ENCODE measurements around the gene ANKZF1. TPM values are rescaled to one million over a fixed set of nuclear protein-coding genes. Genes with fewer than 3 reads are reported as not detected.

ANKZF1 gene
- total RNA-seq, 2 experiments from 2014 or later, result 121 to 122 TPM

DNA sequence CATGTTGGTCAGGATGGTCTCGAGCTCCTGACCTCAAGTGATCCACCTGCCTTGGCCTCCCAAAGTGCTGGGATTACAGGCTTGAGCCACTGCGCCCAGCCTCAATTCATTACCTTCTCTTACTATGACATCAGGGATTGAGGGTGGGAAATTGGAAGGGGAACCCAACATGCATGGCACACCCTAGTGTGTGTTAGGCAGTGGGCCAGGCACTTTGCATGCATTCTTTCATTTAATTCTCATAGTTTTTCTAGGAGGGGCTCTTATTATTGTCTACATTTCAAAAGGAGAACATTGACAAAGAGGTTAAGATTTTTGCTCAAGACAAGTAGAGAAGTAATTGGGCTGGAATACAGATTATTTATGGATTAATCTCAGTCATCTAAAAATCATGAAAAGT lies 38.7 kb downstream of the ANKZF1 start:
- peaks cover 7% of the 10 kb centered on the region for H3K27me3 Mint-ChIP-seq
- H3K4me3 Mint-ChIP-seq, result no peak overlapping the region
- no peak overlapping the region for H3K27ac Mint-ChIP-seq
- CTCF ChIA-PET, result interaction anchor here (1.3 kb wide), 1 partner anchor 27 kb away, joined by 3 read pairs; no protein-coding TSS in a partner anchor
- H3K9me3 Mint-ChIP-seq, result no peaks in the 10 kb centered on the region
- H3K4me1 Mint-ChIP-seq, result no peaks in the 10 kb centered on the region
- DNase-seq, result no peak
- POLR2A ChIA-PET, result interaction anchor here (0.7 kb wide), 1 partner anchor 11 kb away, joined by 3 read pairs; the partner anchor contains the start of gene DNAJB2
- H3K36me3 Mint-ChIP-seq (ENCODE audit: low read depth), result no peaks in the 10 kb centered on the region

- H3K4me1 Mint-ChIP-seq, result no peaks in the 10 kb centered on the region
- ChIA-PET POLR2A (interaction anchor here (3.2 kb wide), 1 partner anchor 15 kb away, joined by 13 read pairs; the partner anchor contains the start of genes TUBA4A and TUBA4B), CTCF (interaction anchor here (1.1 kb wide), 1 partner anchor 9 kb away, joined by 3 read pairs; the partner anchor contains the start of gene DNAJB2)
- DNase-seq, result no peak
- H3K4me3 Mint-ChIP-seq, result no peak overlapping the region
- no peaks in the 10 kb centered on the region for H3K9me3 Mint-ChIP-seq
- H3K27ac Mint-ChIP-seq, result no peak overlapping the region
- H3K27me3 Mint-ChIP-seq, result peaks cover 12% of the 10 kb centered on the region
- H3K36me3 Mint-ChIP-seq (ENCODE audit: low read depth), result no peaks in the 10 kb centered on the region
These were observed 39.9 kb downstream of the ANKZF1 start for GRCh38 chr2:219269362-219270054.

DNA sequence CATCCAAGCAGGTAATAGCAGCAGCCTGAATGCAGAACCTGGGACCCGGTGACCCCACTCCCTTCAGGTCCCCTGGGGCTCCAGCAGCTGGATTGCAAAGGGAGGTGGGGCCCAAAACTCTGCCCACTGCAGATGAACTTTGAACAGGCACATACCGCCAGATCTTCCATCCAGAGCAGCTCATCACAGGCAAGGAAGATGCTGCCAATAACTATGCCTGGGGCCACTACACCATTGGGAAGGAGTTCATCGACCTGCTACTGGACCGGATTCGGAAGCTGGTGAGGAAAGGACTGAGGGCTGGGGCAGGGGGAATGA lies 40.4 kb downstream of the ANKZF1 start:
- Mint-ChIP-seq H3K36me3 (ENCODE audit: low read depth) (no peaks in the 10 kb centered on the region), H3K27me3 (peaks cover 14% of the 10 kb centered on the region), H3K27ac (no peak overlapping the region), H3K4me3 (no peak overlapping the region), H3K4me1 (no peaks in the 10 kb centered on the region), H3K9me3 (no peaks in the 10 kb centered on the region)
- ChIA-PET POLR2A (interaction anchor here (3.2 kb wide), 1 partner anchor 16 kb away, joined by 13 read pairs; the partner anchor contains the start of genes TUBA4A and TUBA4B), CTCF (interaction anchor here (1.1 to 1.5 kb wide), 2 partner anchors 9 to 25 kb away, joined by 3 to 4 read pairs; partner anchors contain the start of gene DNAJB2)
- DNase-seq, result no peak

DNA sequence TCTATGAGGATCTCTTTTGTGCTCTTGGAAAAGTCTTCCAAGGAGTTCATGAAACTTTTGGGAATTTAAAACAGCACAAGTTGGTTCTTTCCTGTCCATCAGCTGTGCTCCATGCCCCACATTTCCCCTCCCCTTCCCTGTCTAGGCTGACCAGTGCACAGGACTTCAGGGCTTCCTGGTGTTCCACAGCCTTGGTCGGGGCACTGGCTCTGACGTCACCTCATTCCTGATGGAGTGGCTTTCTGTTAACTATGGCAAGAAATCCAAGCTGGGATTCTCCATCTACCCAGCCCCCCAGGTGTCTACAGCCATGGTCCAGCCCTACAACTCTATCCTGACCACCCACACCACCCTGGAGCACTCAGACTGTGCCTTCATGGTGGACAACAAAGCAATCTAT lies 41.4 kb downstream of the ANKZF1 start:
- ChIA-PET POLR2A (interaction anchor here (3.2 kb wide), 1 partner anchor 17 kb away, joined by 13 read pairs; the partner anchor contains the start of genes TUBA4A and TUBA4B), CTCF (interaction anchor here (1.5 kb wide), 1 partner anchor 24 kb away, joined by 4 read pairs; no protein-coding TSS in a partner anchor)
- peaks cover 14% of the 10 kb centered on the region for H3K27me3 Mint-ChIP-seq
- no peaks in the 10 kb centered on the region for H3K36me3 Mint-ChIP-seq (ENCODE audit: low read depth)
- no peak for DNase-seq
- no peak overlapping the region for H3K4me3 Mint-ChIP-seq
- no peak overlapping the region for H3K27ac Mint-ChIP-seq
- H3K9me3 Mint-ChIP-seq, result no peaks in the 10 kb centered on the region
- no peaks in the 10 kb centered on the region for H3K4me1 Mint-ChIP-seq

DNA sequence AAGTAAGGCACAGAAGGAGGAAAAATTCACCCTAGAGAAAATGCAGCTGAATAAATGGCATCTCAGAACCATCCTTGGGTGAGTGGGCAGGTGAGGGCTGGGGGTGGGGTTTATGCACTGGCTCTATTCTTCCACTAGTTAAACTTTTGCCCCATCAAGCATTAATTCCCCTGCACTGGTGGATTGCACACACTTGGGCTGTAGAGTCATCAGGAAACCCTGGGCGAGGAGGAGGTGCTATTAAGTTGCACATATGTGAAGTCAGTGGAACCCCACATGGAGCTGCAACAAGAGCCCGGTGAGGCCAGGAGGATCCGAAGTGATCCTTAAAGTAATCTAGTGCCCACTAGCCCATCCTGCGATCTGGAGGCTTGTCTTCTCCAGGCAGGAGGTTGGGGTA lies 42.8 kb downstream of the ANKZF1 start:
- H3K9me3 Mint-ChIP-seq, result no peaks in the 10 kb centered on the region
- ChIA-PET CTCF (interaction anchor here (0.7 kb wide), 1 partner anchor 243 kb away, joined by 3 read pairs; no protein-coding TSS in a partner anchor), POLR2A (interaction anchor here (3.2 kb wide), 1 partner anchor 18 kb away, joined by 13 read pairs; the partner anchor contains the start of genes TUBA4A and TUBA4B)
- no peaks in the 10 kb centered on the region for H3K36me3 Mint-ChIP-seq (ENCODE audit: low read depth)
- H3K27ac Mint-ChIP-seq, result no peak overlapping the region
- peaks cover 2% of the 10 kb centered on the region for H3K4me1 Mint-ChIP-seq
- no peak for DNase-seq
- H3K4me3 Mint-ChIP-seq, result no peak overlapping the region
- peaks cover 14% of the 10 kb centered on the region for H3K27me3 Mint-ChIP-seq

DNA sequence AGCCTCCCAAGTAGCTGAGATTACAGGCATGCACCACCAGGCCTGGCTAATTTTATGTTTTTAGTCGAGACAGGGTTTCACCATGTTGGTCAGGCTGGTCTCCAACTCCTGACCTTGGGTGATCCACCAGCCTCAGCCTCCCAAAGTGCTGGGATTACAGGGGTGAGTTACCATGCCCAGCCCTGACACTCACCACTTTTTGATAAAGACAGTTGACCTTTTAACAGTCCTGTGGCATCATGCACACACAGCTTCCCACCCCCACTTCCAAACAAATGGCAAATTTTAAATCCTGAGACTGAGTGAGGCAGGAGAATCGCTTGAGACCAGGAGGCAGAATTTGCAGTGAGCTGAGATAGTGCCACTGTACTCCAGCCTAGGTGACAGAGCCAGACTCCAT lies 43.4 kb downstream of the ANKZF1 start:
- POLR2A ChIA-PET, result interaction anchor here (3.2 kb wide), 1 partner anchor 19 kb away, joined by 13 read pairs; the partner anchor contains the start of genes TUBA4A and TUBA4B
- H3K27me3 Mint-ChIP-seq, result peaks cover 14% of the 10 kb centered on the region
- H3K4me3 Mint-ChIP-seq, result no peak overlapping the region
- no peak overlapping the region for H3K27ac Mint-ChIP-seq
- H3K36me3 Mint-ChIP-seq (ENCODE audit: low read depth), result no peaks in the 10 kb centered on the region
- H3K9me3 Mint-ChIP-seq, result no peaks in the 10 kb centered on the region
- no peak for DNase-seq
- CTCF ChIA-PET, result no interaction called here
- peaks cover 9% of the 10 kb centered on the region for H3K4me1 Mint-ChIP-seq

- H3K9me3 Mint-ChIP-seq, result no peaks in the 10 kb centered on the region
- CTCF ChIA-PET, result interaction anchor here (0.6 to 11.9 kb wide), 3 partner anchors 19 to 544 kb away, joined by 3 to 206 read pairs (median 3); no protein-coding TSS in a partner anchor
- no peak for DNase-seq
- POLR2A ChIA-PET, result interaction anchor here (1.3 kb wide), 1 partner anchor 19 kb away, joined by 4 read pairs; no protein-coding TSS in a partner anchor
- no peak overlapping the region for H3K4me3 Mint-ChIP-seq
- H3K27me3 Mint-ChIP-seq, result peaks cover 14% of the 10 kb centered on the region
- no peak overlapping the region for H3K27ac Mint-ChIP-seq
- peaks cover 18% of the 10 kb centered on the region for H3K4me1 Mint-ChIP-seq
- H3K36me3 Mint-ChIP-seq (ENCODE audit: low read depth), result no peaks in the 10 kb centered on the region
These were observed 44.3 kb downstream of the ANKZF1 start for GRCh38 chr2:219273937-219274336.

- CTCF ChIA-PET, result interaction anchor here (0.9 to 11.9 kb wide), 3 partner anchors 16 to 98 kb away, joined by 3 to 206 read pairs (median 3); no protein-coding TSS in a partner anchor
- POLR2A ChIA-PET, result interaction anchor here (1.3 kb wide), 1 partner anchor 19 kb away, joined by 4 read pairs; no protein-coding TSS in a partner anchor
- H3K4me3 Mint-ChIP-seq, result no peak overlapping the region
- no peaks in the 10 kb centered on the region for H3K9me3 Mint-ChIP-seq
- no peaks in the 10 kb centered on the region for H3K36me3 Mint-ChIP-seq (ENCODE audit: low read depth)
- H3K27me3 Mint-ChIP-seq, result peaks cover 14% of the 10 kb centered on the region
- H3K4me1 Mint-ChIP-seq, result peaks cover 19% of the 10 kb centered on the region
- no peak overlapping the region for H3K27ac Mint-ChIP-seq
- DNase-seq, result no peak
These were observed 44.8 kb downstream of the ANKZF1 start for GRCh38 chr2:219274361-219274921.

DNA sequence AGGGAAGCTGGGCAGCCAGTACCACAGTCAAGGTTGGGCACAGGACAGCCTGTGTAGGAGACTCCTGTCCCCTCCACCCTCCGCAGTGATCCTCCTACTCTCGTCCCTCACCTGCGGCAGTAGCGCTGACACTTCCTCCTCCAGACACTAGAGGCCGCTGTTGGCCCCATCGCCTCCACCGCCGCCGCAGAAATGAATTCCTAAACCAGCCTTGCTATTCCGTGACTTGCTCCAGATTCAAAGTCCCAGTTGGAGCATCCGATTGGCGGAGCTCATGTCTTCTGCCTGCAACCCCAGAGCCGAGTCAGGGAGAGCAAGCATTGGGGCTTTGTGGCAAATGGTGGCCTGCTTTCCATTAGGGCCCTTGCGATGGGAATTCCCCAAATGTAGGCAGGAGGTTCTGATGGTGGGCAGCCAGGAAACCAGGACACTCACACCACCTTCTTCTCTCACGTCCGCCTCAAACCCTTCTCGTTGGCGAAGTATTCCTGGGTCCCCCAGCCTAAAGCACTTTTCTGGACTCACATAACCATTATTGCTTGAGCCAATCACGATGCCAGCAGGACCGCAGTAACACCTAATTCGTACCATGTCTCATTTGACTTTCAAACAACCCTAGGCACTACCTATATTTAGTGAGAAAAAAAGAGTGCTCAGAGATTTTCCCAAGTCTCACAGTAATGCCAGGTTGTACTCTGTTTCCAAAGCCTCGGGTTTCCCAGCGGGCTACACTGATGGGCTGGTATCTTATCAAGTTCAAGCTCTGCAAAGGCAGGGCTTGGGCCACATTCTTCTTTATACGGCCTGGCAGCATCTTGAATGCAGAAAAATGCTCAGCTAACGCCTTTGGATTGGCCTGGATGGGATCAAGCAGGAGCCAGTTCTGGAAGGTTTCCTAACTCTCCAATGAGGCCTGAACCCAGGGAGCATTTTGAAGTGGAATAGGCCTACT lies 48.4 kb downstream of the ANKZF1 start:
- peak overlapping the region; percentile 93 for H3K27ac Mint-ChIP-seq
- H3K36me3 Mint-ChIP-seq (ENCODE audit: low read depth), result peaks cover 21% of the 10 kb centered on the region
- ChIA-PET CTCF (interaction anchor here (0.6 to 11.9 kb wide), 28 partner anchors 8 to 298 kb away, joined by 3 to 206 read pairs (median 5); partner anchors contain the start of genes ANKZF1, ATG9A, GLB1L and NHEJ1), POLR2A (interaction anchor here (0.8 to 8.1 kb wide), 16 partner anchors 10 to 119 kb away, joined by 3 to 131 read pairs (median 13); partner anchors contain the start of genes ANKZF1, ATG9A, CNPPD1 and DNPEP)
- peak; percentile 77 for DNase-seq
- no peaks in the 10 kb centered on the region for H3K9me3 Mint-ChIP-seq
- peaks cover 41% of the 10 kb centered on the region for H3K4me1 Mint-ChIP-seq
- peaks cover 8% of the 10 kb centered on the region for H3K27me3 Mint-ChIP-seq
- peak overlapping the region; percentile 87 for H3K4me3 Mint-ChIP-seq

- Mint-ChIP-seq H3K27me3 (peaks cover 5% of the 10 kb centered on the region), H3K4me1 (peaks cover 42% of the 10 kb centered on the region), H3K27ac (peak overlapping the region; percentile 93), H3K9me3 (no peaks in the 10 kb centered on the region), H3K36me3 (ENCODE audit: low read depth) (peaks cover 29% of the 10 kb centered on the region), H3K4me3 (peak overlapping the region; percentile 87)
- ChIA-PET POLR2A (interaction anchor here (0.7 to 8.1 kb wide), 20 partner anchors 11 to 994 kb away, joined by 3 to 131 read pairs (median 8); partner anchors contain the start of genes ABCB6, ANKZF1, ATG9A and CNPPD1), CTCF (interaction anchor here (0.7 to 11.9 kb wide), 25 partner anchors 9 to 299 kb away, joined by 3 to 206 read pairs (median 4); partner anchors contain the start of genes ABCB6, ANKZF1, ATG9A and DNPEP)
- DNase-seq, result no peak
These were observed 49.1 kb downstream of the ANKZF1 start for GRCh38 chr2:219278655-219279150.

DNA sequence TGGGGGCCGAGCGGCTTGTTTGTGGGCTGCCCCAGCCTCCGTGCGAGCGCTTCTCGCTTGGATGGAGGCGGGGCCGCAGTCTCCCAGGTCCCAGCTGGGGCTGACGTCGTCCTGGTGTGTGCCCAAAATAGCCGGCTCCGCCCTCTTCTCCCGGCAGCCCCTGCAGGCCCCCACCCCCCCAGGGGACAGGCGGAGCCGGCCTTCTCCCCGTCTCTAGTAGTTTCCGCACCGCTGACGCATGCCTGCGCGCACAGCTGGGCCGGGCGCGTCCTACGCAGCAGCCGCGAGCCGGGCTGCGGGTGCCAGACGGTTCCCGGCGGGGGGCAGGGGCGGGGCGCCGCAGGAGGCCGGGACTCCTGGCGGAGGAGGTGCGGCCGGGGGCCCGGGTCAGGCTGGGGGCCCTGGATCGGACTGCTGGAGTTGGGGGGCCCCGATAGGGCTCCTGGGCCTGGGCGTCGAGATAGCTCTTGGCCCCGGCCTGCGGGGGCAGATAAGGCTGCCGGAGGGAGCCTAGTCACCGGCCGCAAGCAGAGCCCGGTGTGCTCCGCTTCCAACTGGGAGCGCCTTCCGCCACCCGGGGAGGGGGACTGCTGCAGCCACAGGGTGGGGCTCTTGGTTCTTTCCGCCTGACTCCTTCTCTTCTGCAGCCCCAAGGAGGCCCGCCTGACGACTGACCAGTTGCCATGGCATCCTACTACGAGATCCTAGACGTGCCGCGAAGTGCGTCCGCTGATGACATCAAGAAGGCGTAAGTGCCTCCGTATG lies 49.7 kb downstream of the ANKZF1 start, which contains the start of gene DNAJB2:
Gene DNAJB2, plus strand, starts transcription at position 216 of the 765 bp plus-strand sequence. Its CDS starts 468 bp downstream, at position 684.
- ChIA-PET POLR2A (interaction anchor here (0.7 to 8.1 kb wide), 20 partner anchors 11 to 995 kb away, joined by 3 to 131 read pairs (median 8); partner anchors contain the start of genes ABCB6, ANKZF1, ATG9A and CNPPD1), CTCF (interaction anchor here (0.7 to 11.9 kb wide), 23 partner anchors 10 to 299 kb away, joined by 3 to 206 read pairs (median 4); partner anchors contain the start of genes ABCB6, ANKZF1, ATG9A and DNPEP)
- peak; percentile 99 for DNase-seq
- H3K4me3 Mint-ChIP-seq, result peak within 1 kb of the TSS; percentile 87
- peaks cover 2% of the 10 kb centered on the region for H3K27me3 Mint-ChIP-seq
- H3K27ac Mint-ChIP-seq, result peak within 1 kb of the TSS; percentile 93
- H3K9me3 Mint-ChIP-seq, result no peaks in the 10 kb centered on the region
- H3K4me1 Mint-ChIP-seq, result peaks cover 42% of the 10 kb centered on the region
- peaks cover 30% of the 10 kb centered on the region for H3K36me3 Mint-ChIP-seq (ENCODE audit: low read depth)

Data from activated CD4-positive, alpha-beta memory T cell treated with anti-CD3 and anti-CD28 coated beads, Interleukin-2, amount 10 ng/mL, durations not matched to agents 7 days and 5 days (primary cell).